H4 (cell line): Measurements from ENCODE around the gene KRT1. TPM values are rescaled to one million over a fixed set of nuclear protein-coding genes. Genes with fewer than 3 reads are reported as not detected.
"Not testable (repeated sequence)": the region's sequence is repeated elsewhere in the genome, so short reads cannot be mapped to it uniquely, and the experiment has no call there.

Experiments used
- DNase-seq: peaks from one replicate; pipeline ENCODE4 v3.0.0-alpha.2; 2015; ENCODE audit warnings: low spot score
- total RNA-seq: library from RNA; depleted of rRNA; stranded (reverse); fragments of >200 nt; shearing (Covaris generic); gene quantifications from 2 replicates; pipeline ENCODE4 v1.2.3, GENCODE V29; 2014

The KRT1 gene
- total RNA-seq, 1 experiment from 2014 or later, result not detected

DNA sequence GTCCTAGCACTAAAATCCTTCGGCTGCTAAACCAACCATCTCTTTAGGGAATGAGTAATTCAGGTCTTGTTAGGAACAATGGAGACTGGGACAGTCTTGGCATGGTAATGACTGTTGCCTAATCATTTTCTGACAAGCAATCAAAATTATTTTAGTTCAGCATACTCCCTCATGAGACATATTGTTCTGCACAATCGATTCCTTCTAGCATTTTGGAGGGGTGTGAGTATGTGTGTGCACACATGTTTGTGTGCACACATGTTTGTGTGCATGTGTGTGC, 2.1 kb upstream of the KRT1 start:
- DNase-seq, result no peak

DNA sequence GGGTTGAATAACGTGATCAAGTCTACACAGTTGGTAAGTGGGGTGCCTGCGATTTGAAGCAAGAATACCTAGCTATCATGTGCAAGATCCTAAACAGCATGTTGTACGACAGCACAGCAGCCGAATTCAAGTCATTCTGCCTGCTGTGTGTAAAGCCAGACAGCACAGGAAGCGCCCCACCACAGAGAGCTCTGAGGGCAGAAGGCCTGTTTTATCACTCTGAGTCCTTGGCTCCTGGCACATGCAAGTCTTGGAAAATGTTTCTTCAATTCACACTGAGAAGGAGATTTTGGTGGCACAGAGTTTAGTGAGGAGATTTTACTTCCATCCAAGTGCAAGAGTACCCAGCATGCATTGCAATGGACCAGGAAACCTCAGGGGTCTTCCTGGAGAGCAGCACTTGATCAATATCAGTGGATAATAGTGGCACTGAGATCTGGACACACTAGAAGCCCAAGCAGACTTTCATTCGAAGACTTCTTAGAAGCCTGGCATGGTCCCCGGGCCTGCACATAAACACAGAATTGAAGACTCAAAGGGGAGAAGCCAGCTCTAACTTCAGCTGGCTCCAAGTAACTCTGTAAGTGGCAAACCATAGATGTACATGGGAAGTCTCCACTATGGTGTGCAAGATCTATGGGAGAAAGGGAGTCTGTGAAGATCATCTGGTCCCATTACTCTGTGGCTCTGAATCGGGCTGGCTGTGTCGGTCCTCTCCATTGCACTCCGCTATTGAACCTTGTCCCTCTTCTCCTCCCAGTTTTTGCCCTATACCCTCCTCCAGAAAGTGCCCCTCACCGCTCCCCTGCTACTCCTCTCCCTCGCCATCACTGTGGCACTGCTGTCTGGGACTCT, 1.5 kb upstream of the KRT1 start:
- no peak for DNase-seq

DNA sequence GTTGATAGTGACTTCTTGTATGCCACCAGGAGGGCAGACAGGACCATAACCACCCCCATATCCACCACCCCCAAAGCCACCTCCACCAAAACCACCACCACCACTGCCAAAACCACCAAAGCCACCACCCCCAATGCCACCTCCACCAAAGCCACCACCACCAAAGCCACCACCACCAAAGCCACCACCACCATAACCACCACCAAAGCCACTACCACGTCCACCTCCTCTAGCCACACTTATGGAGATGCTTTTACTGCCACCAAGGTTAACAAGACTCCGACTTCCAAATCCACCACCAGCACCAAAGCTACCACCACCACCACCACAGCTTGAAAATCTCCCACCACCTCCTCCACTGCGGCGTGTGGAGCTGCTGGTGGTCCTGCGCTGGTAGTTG, 332 bp downstream of the KRT1 start:
- DNase-seq, result no peak

DNA sequence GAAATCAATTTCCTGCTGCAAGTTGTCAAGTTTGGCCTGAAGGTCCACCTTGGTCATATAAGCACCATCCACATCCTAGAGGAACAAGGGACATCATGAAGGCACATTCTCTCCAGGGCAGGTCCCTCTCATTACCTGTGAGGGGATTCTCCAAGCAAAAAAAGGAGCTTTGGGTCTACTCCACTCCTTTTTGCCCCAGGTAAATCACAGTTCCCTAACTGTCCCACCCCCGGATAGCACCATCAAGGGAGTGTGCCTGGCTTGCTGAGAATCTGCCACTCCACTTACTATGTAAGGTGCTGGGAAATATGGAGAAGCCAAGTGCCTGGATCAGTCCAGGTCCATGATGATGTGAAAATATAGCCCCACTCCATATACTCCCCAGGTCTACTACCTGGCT, 2.5 kb downstream of the KRT1 start:
- no peak for DNase-seq

DNA sequence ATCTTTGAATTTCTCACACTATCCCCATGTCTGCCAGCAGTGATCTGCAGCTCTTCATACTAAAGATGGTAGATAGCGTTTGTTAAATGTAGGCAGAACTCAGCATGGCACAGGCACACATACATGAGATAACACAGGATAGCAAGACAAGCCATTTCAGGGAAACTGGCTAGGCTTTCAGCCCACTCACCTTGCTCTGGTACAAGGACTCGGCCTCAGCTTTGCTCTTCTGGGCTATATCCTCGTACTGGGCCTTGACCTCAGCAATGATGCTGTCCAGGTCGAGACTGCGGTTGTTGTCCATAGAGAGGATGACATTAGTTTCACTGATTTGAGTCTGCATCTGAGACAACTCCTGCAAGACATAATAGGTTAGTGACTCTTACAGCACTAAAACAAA, 3.1 kb downstream of the KRT1 start:
- no peak for DNase-seq

DNA sequence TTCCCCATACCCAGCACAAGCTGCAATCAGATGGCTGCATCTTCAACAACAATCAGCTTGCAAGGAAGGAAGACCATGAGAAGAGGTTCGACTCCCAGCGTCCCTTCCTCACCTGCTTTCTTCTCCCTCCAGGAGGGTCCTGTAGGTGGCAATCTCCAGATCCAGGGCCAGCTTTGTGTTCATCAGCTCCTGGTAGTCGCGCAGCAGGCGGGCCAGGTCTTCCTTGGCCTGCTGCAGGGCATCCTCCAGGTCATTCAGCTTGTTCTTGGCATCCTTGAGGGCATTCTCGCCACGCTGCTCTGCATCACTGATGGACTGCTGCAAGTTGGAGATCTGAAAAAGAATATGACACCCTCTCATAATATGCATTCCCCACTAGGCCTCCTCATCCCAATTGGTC, 4.0 kb downstream of the KRT1 start:
- DNase-seq, result no peak

DNA sequence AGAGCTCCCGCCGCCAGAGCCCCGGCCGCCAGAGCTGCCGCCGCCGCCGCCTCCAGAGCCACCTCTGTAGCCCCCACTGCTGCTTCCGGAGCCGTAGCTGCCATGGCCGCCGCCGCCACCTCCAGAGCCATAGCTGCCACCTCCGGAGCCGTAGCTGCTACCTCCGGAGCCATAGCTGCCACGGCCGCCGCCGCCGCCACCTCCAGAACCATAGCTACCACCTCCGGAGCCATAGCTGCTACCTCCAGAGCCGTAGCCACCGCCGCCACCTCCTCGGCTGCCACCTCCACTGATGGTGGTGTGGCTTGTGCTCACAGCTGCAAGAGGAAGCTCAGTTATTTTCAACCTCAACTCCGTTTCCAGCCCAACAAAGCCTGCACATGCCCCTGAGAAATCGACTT, 4.9 kb downstream of the KRT1 start:
- DNase-seq, result no peak

DNA sequence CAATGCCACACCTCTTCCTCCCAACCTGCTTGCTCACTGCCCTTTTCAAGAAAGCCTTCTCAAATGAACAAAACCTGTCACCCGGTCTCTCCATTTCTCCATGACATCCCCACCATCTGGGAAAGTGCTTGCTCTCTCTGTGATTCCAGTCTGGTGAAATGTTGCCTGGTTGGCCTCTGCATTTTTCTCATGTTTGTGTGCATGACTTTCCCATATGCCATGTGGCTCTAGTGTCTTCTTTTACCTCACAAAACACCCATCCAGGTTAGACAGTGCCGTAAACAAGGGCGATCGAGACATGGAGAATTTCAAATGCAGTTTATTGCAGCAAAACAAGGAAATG, 5.8 kb downstream of the KRT1 start:
- DNase-seq, result no peak

DNA sequence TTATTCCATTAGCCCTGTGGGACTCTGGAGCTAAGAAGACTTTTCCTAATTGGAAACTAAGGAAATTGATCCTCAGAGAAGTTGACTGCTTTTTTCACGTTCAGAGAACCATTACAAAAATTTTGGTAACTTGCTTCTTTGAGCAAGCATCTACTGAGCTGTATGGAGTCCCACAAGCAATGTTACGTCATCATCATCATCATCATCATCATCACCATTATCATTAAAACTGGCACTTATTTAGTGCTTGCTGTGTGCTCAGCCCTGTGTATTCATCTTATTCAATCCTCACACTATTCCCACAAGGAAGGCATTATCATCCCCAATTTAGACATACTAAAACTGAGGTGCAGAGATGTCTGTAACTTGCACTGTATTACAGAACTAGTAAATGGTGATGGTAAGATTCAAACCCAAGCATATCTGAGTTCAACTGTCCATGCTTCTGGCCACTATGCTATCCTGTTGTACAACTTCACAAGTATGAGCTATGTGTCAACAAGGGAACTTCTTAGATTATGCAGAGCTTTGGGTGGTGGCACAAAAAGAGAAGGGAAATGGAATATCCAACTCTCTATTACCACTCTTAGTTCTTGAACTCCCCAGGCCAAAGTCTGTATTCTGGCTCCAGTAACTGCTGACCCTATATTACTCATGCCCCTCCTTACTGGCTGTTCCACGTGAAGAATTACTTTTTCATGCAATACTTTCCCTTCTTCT, 6.3 kb downstream of the KRT1 start:
- DNase-seq, result no peak

DNA sequence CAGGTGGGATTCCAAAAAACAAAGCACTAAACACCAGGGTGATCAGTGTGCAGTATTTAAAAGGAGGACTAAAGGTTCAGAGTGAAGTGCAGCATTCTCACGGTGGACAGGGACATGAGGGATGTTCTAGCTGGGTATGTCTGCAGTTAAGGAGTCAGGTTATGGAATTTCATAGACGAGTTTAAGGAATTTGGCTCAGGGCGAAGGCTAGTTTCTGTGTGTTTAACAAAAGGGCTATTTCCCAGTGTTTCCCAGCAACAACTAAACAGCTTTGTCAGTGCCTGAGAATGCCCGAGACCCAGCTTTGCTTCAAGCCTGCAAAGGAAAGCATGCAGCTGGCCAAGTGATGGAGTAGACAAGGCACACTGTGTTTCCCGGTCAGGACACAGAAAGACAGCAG, 7.0 kb downstream of the KRT1 start:
- no peak for DNase-seq

DNA sequence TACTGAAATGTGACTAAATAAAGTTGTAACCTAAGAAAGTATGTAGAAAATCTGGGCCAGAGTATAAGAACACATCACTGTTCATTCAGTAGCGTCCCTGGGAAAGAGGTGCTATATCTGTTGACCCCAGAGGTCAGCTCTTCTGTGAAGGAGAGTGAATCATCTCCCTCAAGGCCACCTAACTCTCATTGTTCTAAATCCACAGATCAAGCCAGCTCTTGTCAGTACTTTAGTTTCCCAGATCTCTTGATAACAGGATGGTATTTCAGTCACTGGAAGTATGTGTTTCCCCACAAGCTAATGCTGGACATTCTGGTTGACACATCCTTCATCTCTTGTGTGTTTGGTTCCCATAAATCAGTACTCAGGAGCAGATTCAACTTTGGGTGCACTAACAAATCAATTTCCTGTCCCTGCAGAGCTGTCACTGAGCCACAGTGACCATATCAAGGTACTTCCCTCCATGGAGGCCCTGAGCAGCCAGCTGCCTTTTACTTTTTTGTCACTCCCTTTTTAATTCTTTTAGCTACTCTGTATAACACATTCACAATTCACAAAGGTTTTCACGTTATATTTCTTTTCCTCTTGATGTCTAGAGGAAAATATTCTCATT, 7.8 kb downstream of the KRT1 start:
- DNase-seq, result no peak

DNA sequence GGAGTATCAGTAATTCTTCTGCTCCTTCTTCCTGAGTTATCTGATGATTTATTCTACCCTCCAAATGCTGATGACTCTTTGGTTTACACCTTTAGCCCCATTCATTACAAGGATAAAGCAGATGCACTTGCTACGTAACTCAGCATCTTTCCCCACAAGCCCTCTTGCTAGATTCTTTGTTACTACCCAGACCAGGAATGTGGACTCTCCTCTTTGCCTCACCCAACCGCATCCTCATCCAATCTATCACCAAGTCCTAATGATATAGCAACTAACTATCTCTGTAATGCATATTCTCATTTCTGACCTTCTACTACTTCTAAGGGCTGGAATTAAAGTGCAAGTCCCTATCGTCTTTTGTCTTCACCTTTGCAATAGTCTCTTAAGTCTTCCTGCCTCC, 9.2 kb downstream of the KRT1 start:
- DNase-seq, result no peak

DNA sequence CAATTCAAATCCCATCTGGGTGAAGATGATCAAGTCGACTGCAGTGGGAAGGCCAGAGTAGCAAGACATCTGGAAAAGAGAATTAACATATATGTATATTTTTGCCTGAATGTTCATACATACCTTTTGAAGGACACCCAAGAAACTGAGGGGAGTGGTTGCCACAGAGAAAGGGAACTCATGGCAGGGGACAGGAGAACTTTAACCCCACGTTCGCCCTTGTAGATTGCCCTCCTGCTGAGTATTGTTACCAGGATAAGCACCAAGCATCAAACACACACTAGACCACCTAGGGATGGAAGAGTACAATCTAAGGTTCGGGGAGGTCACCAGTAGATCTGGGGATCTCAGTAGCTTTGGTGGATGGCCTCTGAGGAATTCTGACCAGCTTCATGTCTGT, 9.7 kb downstream of the KRT1 start:
- no peak for DNase-seq

DNA sequence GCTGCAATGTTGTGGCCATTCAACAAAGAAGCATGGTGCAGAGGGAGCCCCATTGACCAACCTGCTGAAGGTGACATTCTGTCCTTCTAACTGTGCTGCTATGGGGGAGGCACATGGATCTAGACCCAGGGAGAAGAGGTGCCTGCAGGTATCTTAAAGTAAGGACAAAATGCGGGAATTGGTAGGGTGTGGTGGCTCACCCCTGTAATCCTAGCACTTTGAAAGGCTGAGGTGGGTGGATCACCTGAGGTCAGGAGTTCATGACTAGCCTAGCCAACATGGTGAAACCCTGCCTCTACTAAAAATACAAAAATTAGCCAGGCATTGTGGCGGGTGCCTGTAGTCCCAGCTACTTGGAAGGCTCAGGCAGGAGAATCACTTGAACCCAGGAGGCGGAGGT, 10.3 kb downstream of the KRT1 start:
- not testable (repeated sequence) for DNase-seq

DNA sequence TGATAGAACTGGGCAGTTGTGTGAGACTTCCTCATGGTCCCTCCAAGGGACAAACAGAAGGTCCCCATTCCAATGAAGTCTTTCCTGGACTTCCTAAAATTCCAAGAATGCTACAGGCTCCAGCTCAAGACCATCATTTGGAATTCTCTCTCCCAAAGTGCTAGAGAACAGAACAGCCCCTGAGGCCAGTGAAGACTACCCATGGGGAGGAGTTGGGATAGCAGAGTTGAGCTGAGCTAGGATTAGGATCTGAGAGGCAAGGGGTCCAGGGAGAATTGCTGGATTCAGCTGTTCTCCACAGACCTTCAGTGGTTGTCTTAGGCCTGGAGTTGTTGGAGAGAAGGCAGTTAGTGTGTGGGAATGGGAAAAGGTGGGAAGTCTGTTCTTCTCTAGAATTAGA, 10.8 kb downstream of the KRT1 start:
- DNase-seq, result no peak

DNA sequence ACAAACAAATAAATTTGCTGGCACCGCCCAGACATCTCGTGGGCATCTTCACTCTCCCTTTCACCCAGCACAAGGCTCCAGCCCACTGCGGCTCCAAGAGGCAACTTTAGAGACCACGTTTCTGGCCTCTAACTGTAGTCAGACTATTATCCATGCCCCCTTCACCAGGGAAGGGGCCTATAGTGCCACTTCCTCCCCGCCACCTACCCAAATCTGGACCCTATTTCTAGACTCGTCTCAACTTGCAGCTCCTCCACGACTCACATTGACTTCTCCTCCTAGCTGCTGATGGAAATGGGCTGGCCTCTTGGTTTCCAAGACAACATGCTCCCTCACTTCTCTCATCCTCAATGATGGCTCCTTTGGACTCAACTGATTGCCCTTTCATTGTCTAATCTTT, 12.3 kb downstream of the KRT1 start:
- DNase-seq, result no peak

DNA sequence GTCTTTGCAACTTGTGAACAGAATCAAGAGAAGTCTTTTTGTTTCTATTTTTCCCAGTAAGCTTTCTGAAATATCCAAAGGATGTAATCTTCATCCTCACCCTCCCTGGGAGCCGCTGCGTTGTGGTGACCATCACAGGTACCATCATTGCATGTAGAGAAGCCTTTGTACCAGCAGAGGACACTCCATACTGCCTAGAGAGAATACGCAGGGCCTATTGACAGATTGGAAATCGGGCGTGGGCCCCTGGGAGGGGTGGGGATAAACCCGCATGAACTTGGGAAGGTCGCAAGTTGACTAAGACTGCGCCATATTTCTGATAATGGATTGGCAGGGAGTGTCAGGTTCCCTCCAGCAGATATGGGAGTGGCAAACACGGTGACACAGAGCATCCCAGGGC, 12.7 kb downstream of the KRT1 start:
- no peak for DNase-seq

DNA sequence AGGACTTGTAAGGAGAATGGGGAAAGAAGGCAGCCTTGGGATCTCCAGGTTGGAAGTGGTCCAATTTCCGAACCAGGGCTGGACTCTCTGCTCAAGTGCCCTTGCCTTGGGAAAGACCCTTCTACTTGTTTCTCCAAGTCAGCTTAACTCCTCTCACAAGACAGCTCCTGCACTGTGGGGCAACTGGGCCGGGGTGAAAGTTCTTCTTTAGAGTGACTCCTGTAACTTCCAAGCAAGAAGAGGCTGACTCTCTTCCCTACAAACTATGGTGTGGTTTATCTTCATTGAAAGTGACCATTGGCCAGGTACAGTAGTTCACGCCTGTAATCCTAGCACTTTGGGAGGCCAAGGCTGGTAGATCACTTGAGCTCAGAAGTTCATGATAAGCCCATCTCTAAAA, 13.7 kb downstream of the KRT1 start:
- no peak for DNase-seq

DNA sequence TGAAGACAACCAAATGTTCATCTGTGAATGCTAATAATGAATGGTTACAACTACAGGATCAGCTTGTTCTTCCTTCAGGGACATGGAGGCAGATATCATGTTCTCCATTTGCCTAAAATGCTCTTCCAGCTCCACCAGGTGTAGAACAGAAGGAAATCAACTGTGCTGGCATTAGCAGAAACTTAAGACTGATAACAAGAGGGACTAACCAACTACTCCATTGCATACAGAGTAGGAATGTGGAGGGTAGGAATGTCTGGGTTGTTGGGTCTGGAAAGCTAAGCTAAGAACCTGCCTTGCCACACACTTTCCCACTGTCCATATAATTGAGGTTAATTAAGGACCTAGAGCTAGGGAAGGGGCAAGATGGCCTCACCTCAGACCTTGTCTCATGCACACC, 16.8 kb downstream of the KRT1 start:
- no peak for DNase-seq

DNA sequence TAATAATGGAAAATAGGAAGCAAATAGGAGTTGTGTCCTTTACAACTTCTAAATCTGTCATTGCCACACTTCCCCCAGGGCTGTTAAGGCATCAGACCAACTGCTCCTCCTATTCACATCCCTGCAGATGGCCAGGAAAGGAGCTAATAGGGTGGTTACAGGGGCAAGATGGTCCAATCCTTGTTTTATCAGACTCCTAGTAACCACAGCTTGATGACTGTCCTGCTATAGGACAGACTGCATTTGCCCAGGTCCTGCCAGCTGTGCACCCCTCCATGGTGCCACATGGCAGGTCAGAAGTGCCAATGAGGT, 17.3 kb downstream of the KRT1 start:
- DNase-seq, result no peak

DNA sequence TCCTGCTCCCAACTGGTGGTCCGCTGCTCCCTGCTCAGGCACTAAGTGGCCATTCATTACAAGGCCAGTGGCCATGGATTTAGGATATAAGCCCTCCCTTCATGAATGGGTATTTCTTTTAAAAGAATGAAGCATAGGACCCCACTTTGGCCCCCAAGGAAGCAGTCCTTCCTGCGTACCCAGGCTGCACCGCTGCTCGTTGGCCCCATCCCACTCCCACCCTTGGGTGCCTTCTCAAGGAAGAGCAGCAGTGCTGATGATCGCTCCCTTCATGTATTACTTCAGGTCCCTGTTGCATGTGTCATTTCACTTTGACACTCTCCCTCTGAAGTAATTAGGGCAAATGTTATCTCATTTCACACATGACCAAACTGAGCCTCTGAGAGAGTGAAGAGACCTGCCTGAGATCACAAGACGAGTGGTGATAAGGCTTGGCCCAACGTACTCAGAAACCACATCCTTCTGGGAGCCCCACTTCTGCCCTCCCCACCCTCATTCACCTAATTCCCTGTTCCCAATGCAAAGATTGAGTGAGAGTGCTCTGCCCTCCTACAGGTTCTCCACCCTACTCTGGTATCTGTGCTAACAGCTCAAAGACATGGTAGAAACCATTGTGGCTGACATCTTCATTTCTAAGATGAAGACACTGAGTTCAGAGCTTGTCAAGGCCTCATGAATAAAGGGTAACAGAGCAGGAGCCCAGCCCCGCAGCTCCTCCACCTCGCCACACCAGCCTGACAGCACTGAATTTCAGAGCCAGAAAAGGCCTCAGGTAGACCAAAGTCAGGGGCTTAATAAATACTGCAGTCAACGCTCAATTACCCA, 17.9 kb downstream of the KRT1 start:
- DNase-seq, result no peak

DNA sequence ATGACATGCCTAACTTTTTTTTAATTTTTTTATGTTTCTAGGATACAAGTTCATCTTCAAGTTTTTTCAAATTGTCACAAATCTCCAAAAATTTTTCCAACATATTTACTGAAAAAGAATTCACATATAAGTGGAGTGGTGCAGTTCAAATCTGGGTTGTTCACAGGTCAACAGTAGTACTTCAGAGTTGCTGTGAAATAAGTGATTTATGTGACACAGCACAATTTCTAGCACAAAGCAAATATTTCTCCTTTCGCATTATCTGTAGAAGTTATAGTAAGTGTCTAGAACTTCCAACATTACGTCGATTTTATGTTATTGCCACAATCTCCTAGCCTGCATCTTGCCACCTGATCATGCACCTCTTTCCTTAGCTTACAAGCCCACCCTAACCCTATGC, 18.5 kb downstream of the KRT1 start:
- DNase-seq, result no peak
